ENCODE data around the gene NKAIN4. TPM values are rescaled to one million over a fixed set of nuclear protein-coding genes. Genes with fewer than 3 reads are reported as not detected.

The NKAIN4 gene
- total RNA-seq, 2 donors from 2014 or later = not detected

- H3K4me3 ChIP-seq = no peak overlapping the region
- H3K27me3 ChIP-seq (replicated peaks; ENCODE audit: insufficient read depth) = no peaks in the 10 kb centered on the region
- H3K27ac ChIP-seq = no peak overlapping the region
- DNase-seq (ENCODE audit: low spot score) = no peak
- no peak for ATAC-seq (ENCODE audit: insufficient number of reproducible peaks, low FRiP score, low read depth)
- no peaks in the 10 kb centered on the region for H3K36me3 ChIP-seq
- H3K9me3 ChIP-seq = no peaks in the 10 kb centered on the region
- TF ChIP-seq CTCF (IDR thresholded peaks at IDR 0.05) = no peak
- no peaks in the 10 kb centered on the region for H3K4me1 ChIP-seq (ENCODE audit: control insufficient read depth in 1 of 2, low read depth in 2 of 2)
Observed at GRCh38 chr20:63297371-63297781, 43.1 kb upstream of the NKAIN4 start.

DNA sequence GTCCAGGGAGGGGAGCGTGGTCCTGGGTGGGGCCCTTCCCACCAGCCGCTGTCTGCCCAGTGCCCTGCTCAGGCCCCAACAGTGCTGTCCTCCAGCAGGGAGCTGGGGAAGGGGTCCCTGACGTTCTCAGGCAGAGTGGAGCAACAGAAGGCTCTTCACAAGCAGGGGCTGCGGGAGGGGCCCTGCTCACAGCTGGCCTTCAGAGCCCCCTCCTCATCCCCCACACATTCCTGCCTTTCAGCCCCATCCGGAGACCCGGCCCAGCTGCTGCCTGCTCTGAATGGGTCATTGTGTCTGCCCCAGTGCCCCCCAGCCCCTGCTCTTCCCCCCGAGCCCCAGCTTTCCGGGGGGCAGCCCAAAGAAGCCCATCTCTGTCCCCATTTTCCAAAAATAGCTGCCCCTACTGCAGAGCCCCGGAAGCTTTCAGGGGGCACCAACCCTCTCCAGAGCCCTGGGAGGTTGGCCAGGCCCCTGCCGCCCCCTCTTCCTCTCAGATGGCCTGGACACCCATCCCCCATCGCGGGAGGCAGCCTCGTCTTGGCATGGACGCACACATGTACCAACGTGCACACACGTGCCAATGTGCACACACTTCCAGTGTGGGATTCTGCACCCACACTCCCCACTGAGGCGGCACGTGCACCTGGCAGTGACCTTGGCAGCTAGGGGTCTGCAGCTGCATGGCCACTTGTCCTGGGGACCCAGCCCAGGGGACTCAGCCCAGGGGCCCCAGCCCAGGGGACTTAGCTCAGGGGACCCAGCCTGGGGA lies 42.5 kb upstream of the NKAIN4 start:
- Histone ChIP-seq H3K9me3 (no peaks in the 10 kb centered on the region), H3K36me3 (no peaks in the 10 kb centered on the region), H3K27me3 (replicated peaks; ENCODE audit: insufficient read depth) (no peaks in the 10 kb centered on the region), H3K4me1 (ENCODE audit: control insufficient read depth in 1 of 2, low read depth in 2 of 2) (no peaks in the 10 kb centered on the region), H3K4me3 (no peak overlapping the region), H3K27ac (no peak overlapping the region)
- no peak for DNase-seq (ENCODE audit: low spot score)
- ATAC-seq (ENCODE audit: insufficient number of reproducible peaks, low FRiP score, low read depth) = no peak
- no peak for TF ChIP-seq CTCF (IDR thresholded peaks at IDR 0.05)

GRCh38 chr20:63295846-63296245 lies 41.6 kb upstream of the NKAIN4 start:
- ATAC-seq (ENCODE audit: insufficient number of reproducible peaks, low FRiP score, low read depth) = no peak
- H3K9me3 ChIP-seq = no peaks in the 10 kb centered on the region
- H3K27me3 ChIP-seq (replicated peaks; ENCODE audit: insufficient read depth) = no peaks in the 10 kb centered on the region
- H3K27ac ChIP-seq = no peak overlapping the region
- TF ChIP-seq CTCF (IDR thresholded peaks at IDR 0.05) = no peak
- no peaks in the 10 kb centered on the region for H3K4me1 ChIP-seq (ENCODE audit: control insufficient read depth in 1 of 2, low read depth in 2 of 2)
- H3K36me3 ChIP-seq = no peaks in the 10 kb centered on the region
- DNase-seq (ENCODE audit: low spot score) = no peak
- H3K4me3 ChIP-seq = no peak overlapping the region

DNA sequence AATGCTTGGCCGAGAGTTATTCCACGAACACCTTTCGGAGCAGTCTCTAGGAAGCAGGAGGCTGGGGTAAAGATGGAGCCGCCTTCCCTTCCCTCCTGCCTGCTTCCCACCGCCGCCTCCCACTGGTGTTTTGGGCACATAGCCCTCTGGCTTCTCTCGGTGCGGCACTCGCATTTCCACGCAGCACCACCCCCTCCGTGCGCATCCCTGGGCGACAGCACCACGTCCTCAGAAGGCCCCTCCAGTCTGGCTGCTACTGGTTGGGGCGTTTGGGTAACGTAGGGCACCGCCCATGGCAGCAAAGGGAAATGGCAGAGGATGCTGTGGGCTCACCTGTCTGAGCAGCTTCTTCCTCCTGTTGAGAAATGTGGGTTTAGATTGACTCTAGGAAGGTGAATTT lies 41.2 kb upstream of the NKAIN4 start:
- ATAC-seq (ENCODE audit: insufficient number of reproducible peaks, low FRiP score, low read depth) (no peak), DNase-seq (ENCODE audit: low spot score) (no peak)
- Histone ChIP-seq H3K27me3 (replicated peaks; ENCODE audit: insufficient read depth) (no peaks in the 10 kb centered on the region), H3K27ac (no peak overlapping the region), H3K4me3 (no peak overlapping the region), H3K36me3 (no peaks in the 10 kb centered on the region), H3K4me1 (ENCODE audit: control insufficient read depth in 1 of 2, low read depth in 2 of 2) (no peaks in the 10 kb centered on the region), H3K9me3 (no peaks in the 10 kb centered on the region)
- no peak for TF ChIP-seq CTCF (IDR thresholded peaks at IDR 0.05)

GRCh38 chr20:63295018-63295417 lies 40.8 kb upstream of the NKAIN4 start:
- no peak for TF ChIP-seq CTCF (IDR thresholded peaks at IDR 0.05)
- H3K27ac ChIP-seq = no peak overlapping the region
- H3K27me3 ChIP-seq (replicated peaks; ENCODE audit: insufficient read depth) = no peaks in the 10 kb centered on the region
- no peaks in the 10 kb centered on the region for H3K9me3 ChIP-seq
- H3K4me3 ChIP-seq = no peak overlapping the region
- ATAC-seq (ENCODE audit: insufficient number of reproducible peaks, low FRiP score, low read depth) (no peak), DNase-seq (ENCODE audit: low spot score) (no peak)
- no peaks in the 10 kb centered on the region for H3K36me3 ChIP-seq
- no peaks in the 10 kb centered on the region for H3K4me1 ChIP-seq (ENCODE audit: control insufficient read depth in 1 of 2, low read depth in 2 of 2)
